Thoracic aorta (tissue), 2 donors: ENCODE data around the gene LURAP1L. TPM values are rescaled to one million over a fixed set of nuclear protein-coding genes. Genes with fewer than 3 reads are reported as not detected.

Experiments used
- ATAC-seq: fragments of 150-250 bp; one replicate; pipeline ENCODE4 v1.8.0; 2017; ENCODE audit warnings: low read depth; ENCODE audit not compliant: insufficient number of reproducible peaks, low FRiP score
- DNase-seq: peaks from one replicate; pipeline ENCODE4 v3.0.0-alpha.2; 2020; ENCODE audit warnings: low spot score
- H3K27ac ChIP-seq, 2 donors: fragments of 200-600 bp; sonication (generic); 1 replicate in 1 of 2; 2 replicates in 1 of 2; pipeline ENCODE4 v1.5.1; 2016; ENCODE audit warnings: mild to moderate bottlenecking in 2 of 2, moderate library complexity in 2 of 2
- H3K27me3 ChIP-seq: fragments of 200-600 bp; sonication (generic); replicated peaks from 2 replicates; pipeline ENCODE4 v1.6.0; 2016; ENCODE audit warnings: mild to moderate bottlenecking; ENCODE audit not compliant: insufficient read depth
- H3K36me3 ChIP-seq: fragments of 200-600 bp; sonication (generic); one replicate; pipeline ENCODE4 v1.5.1; 2016
- H3K4me1 ChIP-seq, 2 donors: fragments of 200-600 bp; sonication (generic); 1 replicate in 1 of 2; 2 replicates in 1 of 2; pipeline versions ENCODE4 v1.5.1 to v1.6.0; 2016; ENCODE audit warnings: low read depth in 2 of 2, mild to moderate bottlenecking in 1 of 2; ENCODE audit not compliant: control insufficient read depth in 1 of 2
- H3K4me3 ChIP-seq: fragments of 200-600 bp; sonication (generic); 2 replicates; pipeline ENCODE4 v1.5.1; 2016; ENCODE audit warnings: mild to moderate bottlenecking
- H3K9me3 ChIP-seq: fragments of 200-600 bp; sonication (generic); 2 replicates; pipeline ENCODE4 v1.5.1; 2016
- total RNA-seq, 2 donors: library from RNA; depleted of rRNA; stranded (reverse); fragments of >200 nt; gene quantifications; one replicate each; pipeline versions ENCODE4 v1.1.0 to v1.2.3, GENCODE V29; 2016
- TF ChIP-seq, protein P1 (sequence below): fragments of 200-600 bp; sonication (generic); IDR thresholded peaks from one replicate; pipeline ENCODE4 v1.5.1; 2019; ENCODE audit warnings: antibody characterized with exemption

LURAP1L gene
- total RNA-seq, 2 donors from 2014 or later = 10.3 to 14.7 TPM

GRCh38 chr9:12853051-12853450 lies 78.2 kb downstream of the LURAP1L start:
- no peak for ATAC-seq
- Histone ChIP-seq H3K36me3 (no peaks in the 10 kb centered on the region), H3K27ac (no peak overlapping the region), H3K4me1 (peaks cover 0 to 5% of the 10 kb centered on the region in 2 donors), H3K9me3 (no peaks in the 10 kb centered on the region), H3K27me3 (no peaks in the 10 kb centered on the region), H3K4me3 (no peak overlapping the region)
- TF ChIP-seq, protein P1, sequence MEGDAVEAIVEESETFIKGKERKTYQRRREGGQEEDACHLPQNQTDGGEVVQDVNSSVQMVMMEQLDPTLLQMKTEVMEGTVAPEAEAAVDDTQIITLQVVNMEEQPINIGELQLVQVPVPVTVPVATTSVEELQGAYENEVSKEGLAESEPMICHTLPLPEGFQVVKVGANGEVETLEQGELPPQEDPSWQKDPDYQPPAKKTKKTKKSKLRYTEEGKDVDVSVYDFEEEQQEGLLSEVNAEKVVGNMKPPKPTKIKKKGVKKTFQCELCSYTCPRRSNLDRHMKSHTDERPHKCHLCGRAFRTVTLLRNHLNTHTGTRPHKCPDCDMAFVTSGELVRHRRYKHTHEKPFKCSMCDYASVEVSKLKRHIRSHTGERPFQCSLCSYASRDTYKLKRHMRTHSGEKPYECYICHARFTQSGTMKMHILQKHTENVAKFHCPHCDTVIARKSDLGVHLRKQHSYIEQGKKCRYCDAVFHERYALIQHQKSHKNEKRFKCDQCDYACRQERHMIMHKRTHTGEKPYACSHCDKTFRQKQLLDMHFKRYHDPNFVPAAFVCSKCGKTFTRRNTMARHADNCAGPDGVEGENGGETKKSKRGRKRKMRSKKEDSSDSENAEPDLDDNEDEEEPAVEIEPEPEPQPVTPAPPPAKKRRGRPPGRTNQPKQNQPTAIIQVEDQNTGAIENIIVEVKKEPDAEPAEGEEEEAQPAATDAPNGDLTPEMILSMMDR = no peak
- DNase-seq = no peak

DNA sequence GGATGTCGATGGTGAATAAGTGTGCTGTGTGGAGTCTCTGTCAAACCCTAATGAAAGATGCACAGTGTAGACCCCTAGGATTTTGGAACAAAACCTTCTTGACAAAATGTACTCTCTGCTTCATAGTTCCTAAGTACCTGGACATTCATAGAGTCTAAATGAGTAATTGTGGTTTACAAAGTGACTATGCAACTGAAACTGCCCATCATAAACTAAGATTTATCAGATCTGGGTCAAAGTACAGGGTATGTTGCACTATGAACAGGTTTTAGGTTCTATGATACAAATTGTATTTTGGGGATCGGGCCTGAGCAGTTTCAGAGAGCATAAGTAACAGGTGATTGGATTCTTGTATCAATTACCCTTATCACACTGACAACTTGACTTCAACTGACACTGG lies 79.4 kb downstream of the LURAP1L start:
- H3K27ac ChIP-seq = no peak overlapping the region
- DNase-seq (no peak), ATAC-seq (no peak)
- peaks cover 0 to 5% of the 10 kb centered on the region in 2 donors for H3K4me1 ChIP-seq
- TF ChIP-seq, protein P1 = no peak
- no peaks in the 10 kb centered on the region for H3K36me3 ChIP-seq
- H3K27me3 ChIP-seq = no peaks in the 10 kb centered on the region
- H3K9me3 ChIP-seq = no peaks in the 10 kb centered on the region
- no peak overlapping the region for H3K4me3 ChIP-seq

DNA sequence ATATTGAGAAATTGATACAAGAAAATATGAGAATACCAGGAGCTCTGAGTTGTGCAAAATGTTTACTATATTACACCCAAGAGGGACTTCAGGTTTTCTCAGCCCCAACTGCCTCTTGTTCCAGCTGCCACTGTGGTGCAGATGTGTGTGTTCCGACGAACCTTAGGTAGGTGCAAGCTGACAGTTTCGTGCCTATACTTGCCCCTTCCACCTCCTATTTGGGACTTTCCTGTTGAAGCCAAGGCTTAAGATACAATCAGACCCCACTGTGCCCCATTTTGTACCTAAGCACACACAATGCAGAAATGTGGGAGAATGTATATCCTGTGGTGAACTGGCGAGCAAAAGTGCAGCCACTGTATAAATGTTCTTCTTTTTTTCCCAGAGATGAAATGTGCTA lies 80.2 kb downstream of the LURAP1L start:
- DNase-seq (no peak), ATAC-seq (no peak)
- H3K36me3 ChIP-seq = no peaks in the 10 kb centered on the region
- H3K4me1 ChIP-seq = no peaks in the 10 kb centered on the region
- H3K27me3 ChIP-seq = no peaks in the 10 kb centered on the region
- no peak overlapping the region for H3K27ac ChIP-seq
- TF ChIP-seq, protein P1 = no peak
- no peak overlapping the region for H3K4me3 ChIP-seq
- no peaks in the 10 kb centered on the region for H3K9me3 ChIP-seq

- H3K36me3 ChIP-seq = no peaks in the 10 kb centered on the region
- no peak for ATAC-seq
- no peaks in the 10 kb centered on the region for H3K27me3 ChIP-seq
- TF ChIP-seq, protein P1 = no peak
- no peak for DNase-seq
- H3K9me3 ChIP-seq = no peaks in the 10 kb centered on the region
- no peak overlapping the region for H3K27ac ChIP-seq
- no peaks in the 10 kb centered on the region for H3K4me1 ChIP-seq
- H3K4me3 ChIP-seq = no peak overlapping the region
These were observed 81.8 kb downstream of the LURAP1L start for GRCh38 chr9:12856603-12857002.

- no peaks in the 10 kb centered on the region for H3K36me3 ChIP-seq
- H3K4me3 ChIP-seq = no peak overlapping the region
- no peak overlapping the region for H3K27ac ChIP-seq
- peaks cover 0 to 5% of the 10 kb centered on the region in 2 donors for H3K4me1 ChIP-seq
- H3K9me3 ChIP-seq = no peaks in the 10 kb centered on the region
- ATAC-seq = no peak
- no peaks in the 10 kb centered on the region for H3K27me3 ChIP-seq
- TF ChIP-seq, protein P1 = no peak
- no peak for DNase-seq
These were observed 85.0 kb downstream of the LURAP1L start for GRCh38 chr9:12859704-12860251.
